Effector memory CD4-positive, alpha-beta T cell (primary cell): ENCODE measurements around the gene TMPRSS2.
"Not testable (repeated sequence)": the region's sequence is repeated elsewhere in the genome, so short reads cannot be mapped to it uniquely, and the experiment has no call there.

ENCODE experiments used
- DNase-seq, 3 donors: peaks; one replicate each; pipeline ENCODE4 v3.0.0-alpha.2; 2020
- H3K27ac ChIP-seq: 2 replicates; pipeline ENCODE4 v1.7.0; 2013; ENCODE audit warnings: mild to moderate bottlenecking, low read length, moderate library complexity; ENCODE audit not compliant: insufficient read depth, poor library complexity, severe bottlenecking
- H3K27me3 ChIP-seq: replicated peaks from 2 replicates; pipeline ENCODE4 v1.7.0; 2013; ENCODE audit warnings: mild to moderate bottlenecking, low read length; ENCODE audit not compliant: insufficient read depth, control insufficient read depth, poor library complexity, severe bottlenecking
- H3K36me3 ChIP-seq: 2 replicates; pipeline ENCODE4 v1.7.0; 2013; ENCODE audit warnings: mild to moderate bottlenecking, low read length, moderate library complexity; ENCODE audit not compliant: control insufficient read depth, insufficient read depth
- H3K4me1 ChIP-seq: 2 replicates; pipeline ENCODE4 v1.7.0; 2013; ENCODE audit warnings: low read length, mild to moderate bottlenecking; ENCODE audit not compliant: control insufficient read depth, insufficient read depth, poor library complexity, severe bottlenecking
- H3K4me3 ChIP-seq: 2 replicates; pipeline ENCODE4 v1.7.0; 2013; ENCODE audit warnings: low read length, low read depth, mild to moderate bottlenecking; ENCODE audit not compliant: insufficient read depth, poor library complexity, severe bottlenecking
- H3K9me3 ChIP-seq: 2 replicates; pipeline ENCODE4 v1.7.0; 2013; ENCODE audit warnings: mild to moderate bottlenecking, low read length, moderate library complexity; ENCODE audit not compliant: control insufficient read depth

Gene TMPRSS2

GRCh38 chr21:41429925-41430491 is 78.0 kb downstream of the TMPRSS2 start:
- no peak for DNase-seq
- Histone ChIP-seq H3K9me3 (no peaks in the 10 kb centered on the region), H3K4me1 (peaks cover 12% of the 10 kb centered on the region), H3K36me3 (peaks cover 44% of the 10 kb centered on the region), H3K27ac (no peak overlapping the region), H3K27me3 (no peaks in the 10 kb centered on the region), H3K4me3 (no peak overlapping the region)

- no peak overlapping the region for H3K27ac ChIP-seq
- H3K4me1 ChIP-seq, result peaks cover 12% of the 10 kb centered on the region
- no peak for DNase-seq
- no peak overlapping the region for H3K4me3 ChIP-seq
- peaks cover 37% of the 10 kb centered on the region for H3K36me3 ChIP-seq
- no peaks in the 10 kb centered on the region for H3K9me3 ChIP-seq
- H3K27me3 ChIP-seq, result no peaks in the 10 kb centered on the region
Measured at GRCh38 chr21:41429305-41429704, 78.7 kb downstream of the TMPRSS2 start.

- Histone ChIP-seq H3K4me3 (no peak overlapping the region), H3K27ac (no peak overlapping the region), H3K27me3 (no peaks in the 10 kb centered on the region), H3K4me1 (peaks cover 14% of the 10 kb centered on the region), H3K36me3 (peaks cover 32% of the 10 kb centered on the region), H3K9me3 (no peaks in the 10 kb centered on the region)
- DNase-seq, result no peak
Measured at GRCh38 chr21:41428847-41429246, 79.1 kb downstream of the TMPRSS2 start.

GRCh38 chr21:41428311-41428710 is 79.6 kb downstream of the TMPRSS2 start:
- Histone ChIP-seq H3K4me3 (no peak overlapping the region), H3K36me3 (peaks cover 27% of the 10 kb centered on the region), H3K9me3 (no peaks in the 10 kb centered on the region), H3K27me3 (no peaks in the 10 kb centered on the region), H3K27ac (no peak overlapping the region), H3K4me1 (peaks cover 15% of the 10 kb centered on the region)
- DNase-seq, result no peak

- Histone ChIP-seq H3K27me3 (no peaks in the 10 kb centered on the region), H3K4me3 (no peak overlapping the region), H3K4me1 (peaks cover 15% of the 10 kb centered on the region), H3K36me3 (peaks cover 19% of the 10 kb centered on the region), H3K27ac (no peak overlapping the region), H3K9me3 (no peaks in the 10 kb centered on the region)
- DNase-seq, result no peak
Measured at GRCh38 chr21:41427556-41427955, 80.4 kb downstream of the TMPRSS2 start.

- Histone ChIP-seq H3K4me3 (peak overlapping the region; percentile 93), H3K9me3 (no peaks in the 10 kb centered on the region), H3K27me3 (no peaks in the 10 kb centered on the region), H3K4me1 (peaks cover 15% of the 10 kb centered on the region), H3K36me3 (peaks cover 12% of the 10 kb centered on the region), H3K27ac (peak overlapping the region; percentile 79)
- no peak for DNase-seq
Measured at GRCh38 chr21:41426676-41427404, 81.1 kb downstream of the TMPRSS2 start.

GRCh38 chr21:41425954-41426675 is 81.8 kb downstream of the TMPRSS2 start, which contains the start of gene MX1:
Gene MX1, plus strand, starts transcription at chr21:41426239. Its CDS starts 5,832 bp downstream, at chr21:41432071.
- DNase-seq, result peak; percentile 63 to 70 (median 69)
- Histone ChIP-seq H3K27ac (peak within 1 kb of the TSS; percentile 79), H3K36me3 (peaks cover 10% of the 10 kb centered on the region), H3K27me3 (no peaks in the 10 kb centered on the region), H3K4me3 (peak within 1 kb of the TSS; percentile 93), H3K9me3 (no peaks in the 10 kb centered on the region), H3K4me1 (peaks cover 15% of the 10 kb centered on the region)

GRCh38 chr21:41425588-41425953 is 82.4 kb downstream of the TMPRSS2 start:
- Histone ChIP-seq H3K36me3 (peaks cover 6% of the 10 kb centered on the region), H3K27ac (peak overlapping the region; percentile 79), H3K4me1 (peaks cover 15% of the 10 kb centered on the region), H3K27me3 (no peaks in the 10 kb centered on the region), H3K9me3 (no peaks in the 10 kb centered on the region), H3K4me3 (peak overlapping the region; percentile 93)
- DNase-seq, result no peak

GRCh38 chr21:41423305-41423636 is 84.7 kb downstream of the TMPRSS2 start:
- not testable (repeated sequence) for DNase-seq, H3K27me3 ChIP-seq, H3K36me3 ChIP-seq, H3K4me3 ChIP-seq, H3K9me3 ChIP-seq, H3K27ac ChIP-seq
- peaks cover 23% of the 10 kb centered on the region for H3K4me1 ChIP-seq
